Measurements from ENCODE around the gene MANEAL.

MANEAL gene

DNA sequence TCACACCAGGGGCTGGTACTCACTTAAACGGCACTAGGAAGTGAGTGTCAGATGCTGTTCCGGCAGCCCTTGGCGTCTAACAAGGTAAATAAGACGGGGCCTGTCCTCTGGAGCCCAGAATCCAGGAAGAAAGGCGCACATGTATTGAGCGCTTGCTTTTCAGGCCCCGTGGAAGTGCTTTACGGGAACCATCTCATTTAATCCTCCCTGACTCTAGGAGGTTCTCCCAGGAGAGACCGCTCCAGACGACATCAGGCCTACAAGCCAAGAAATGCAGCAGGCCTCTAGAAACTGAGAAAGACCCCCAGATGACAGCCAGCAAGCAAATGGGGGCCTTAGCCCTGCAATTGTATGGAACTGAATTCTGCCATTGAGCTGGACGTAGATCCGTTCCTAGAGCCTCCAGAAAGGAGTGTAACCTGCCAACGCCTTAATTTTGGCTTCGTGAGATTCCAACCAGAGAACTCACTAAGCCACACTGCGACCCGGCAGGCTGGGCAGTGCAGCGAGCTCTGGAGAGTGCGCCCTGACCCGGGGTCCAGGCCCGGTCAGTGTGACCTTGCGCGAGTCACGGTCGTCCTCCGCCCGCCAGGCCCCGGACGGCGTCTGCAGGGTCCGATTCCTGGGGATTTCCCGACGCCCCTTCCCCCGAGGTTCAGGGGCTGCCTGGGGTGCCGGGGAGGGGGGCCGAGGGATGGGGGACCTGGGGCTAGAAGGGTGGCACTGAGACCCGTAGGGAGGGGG is 532 bp upstream of the MANEAL start:
- TF ChIP-seq, protein P1, sequence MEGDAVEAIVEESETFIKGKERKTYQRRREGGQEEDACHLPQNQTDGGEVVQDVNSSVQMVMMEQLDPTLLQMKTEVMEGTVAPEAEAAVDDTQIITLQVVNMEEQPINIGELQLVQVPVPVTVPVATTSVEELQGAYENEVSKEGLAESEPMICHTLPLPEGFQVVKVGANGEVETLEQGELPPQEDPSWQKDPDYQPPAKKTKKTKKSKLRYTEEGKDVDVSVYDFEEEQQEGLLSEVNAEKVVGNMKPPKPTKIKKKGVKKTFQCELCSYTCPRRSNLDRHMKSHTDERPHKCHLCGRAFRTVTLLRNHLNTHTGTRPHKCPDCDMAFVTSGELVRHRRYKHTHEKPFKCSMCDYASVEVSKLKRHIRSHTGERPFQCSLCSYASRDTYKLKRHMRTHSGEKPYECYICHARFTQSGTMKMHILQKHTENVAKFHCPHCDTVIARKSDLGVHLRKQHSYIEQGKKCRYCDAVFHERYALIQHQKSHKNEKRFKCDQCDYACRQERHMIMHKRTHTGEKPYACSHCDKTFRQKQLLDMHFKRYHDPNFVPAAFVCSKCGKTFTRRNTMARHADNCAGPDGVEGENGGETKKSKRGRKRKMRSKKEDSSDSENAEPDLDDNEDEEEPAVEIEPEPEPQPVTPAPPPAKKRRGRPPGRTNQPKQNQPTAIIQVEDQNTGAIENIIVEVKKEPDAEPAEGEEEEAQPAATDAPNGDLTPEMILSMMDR (IDR thresholded peaks at IDR 0.05; ENCODE audit: extremely low read depth, missing control alignments), result no peak
- DNase-seq (ENCODE audit: low spot score), result no peak

DNA sequence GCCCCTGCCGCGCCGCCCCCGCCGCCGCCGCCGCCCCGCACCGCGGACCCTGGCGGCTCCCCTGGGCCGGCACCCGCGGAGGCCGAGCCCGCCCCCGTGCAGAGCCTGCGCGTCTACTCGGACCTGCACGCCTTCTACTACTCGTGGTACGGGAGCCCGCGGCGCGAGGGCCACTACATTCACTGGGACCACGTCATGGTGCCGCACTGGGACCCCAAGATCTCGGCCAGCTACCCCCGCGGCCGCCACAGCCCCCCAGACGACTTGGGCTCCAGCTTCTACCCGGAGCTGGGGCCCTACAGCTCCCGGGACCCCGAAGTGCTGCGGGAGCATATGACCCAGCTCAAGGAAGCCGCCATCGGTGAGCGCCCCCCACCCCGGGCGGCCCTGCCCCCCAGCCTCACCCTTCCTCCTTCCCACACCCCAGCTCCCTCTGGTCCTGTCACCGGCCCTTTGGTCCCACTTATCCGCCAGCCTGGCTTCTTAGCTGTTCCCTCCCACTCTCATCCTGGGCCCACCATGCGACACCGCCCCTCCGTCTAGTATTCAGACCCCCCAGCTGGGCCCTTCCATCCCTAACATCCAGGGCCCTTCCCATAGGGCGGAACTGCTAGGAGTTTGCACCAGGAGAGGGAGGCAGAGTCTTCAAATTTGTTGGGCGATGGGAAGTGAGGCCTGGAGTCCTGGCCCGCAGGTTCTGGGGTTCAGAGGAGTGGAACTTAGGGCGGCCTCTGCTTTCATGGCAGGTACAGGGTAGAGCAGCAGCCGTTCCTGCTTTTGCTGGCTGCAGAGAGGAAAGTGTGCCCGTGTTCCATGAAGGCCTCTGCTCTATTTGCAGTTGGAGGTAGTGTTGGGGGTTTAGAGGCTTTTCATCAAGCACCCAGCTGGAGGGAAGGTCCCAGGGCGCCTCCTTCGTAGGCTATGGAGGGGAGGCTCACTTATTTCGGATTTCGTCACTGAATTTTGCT is 1.0 kb downstream of the MANEAL start:
- TF ChIP-seq, protein P1 (IDR thresholded peaks at IDR 0.05; ENCODE audit: extremely low read depth, missing control alignments), result no peak
- peak; percentile 40 for DNase-seq (ENCODE audit: low spot score)

DNA sequence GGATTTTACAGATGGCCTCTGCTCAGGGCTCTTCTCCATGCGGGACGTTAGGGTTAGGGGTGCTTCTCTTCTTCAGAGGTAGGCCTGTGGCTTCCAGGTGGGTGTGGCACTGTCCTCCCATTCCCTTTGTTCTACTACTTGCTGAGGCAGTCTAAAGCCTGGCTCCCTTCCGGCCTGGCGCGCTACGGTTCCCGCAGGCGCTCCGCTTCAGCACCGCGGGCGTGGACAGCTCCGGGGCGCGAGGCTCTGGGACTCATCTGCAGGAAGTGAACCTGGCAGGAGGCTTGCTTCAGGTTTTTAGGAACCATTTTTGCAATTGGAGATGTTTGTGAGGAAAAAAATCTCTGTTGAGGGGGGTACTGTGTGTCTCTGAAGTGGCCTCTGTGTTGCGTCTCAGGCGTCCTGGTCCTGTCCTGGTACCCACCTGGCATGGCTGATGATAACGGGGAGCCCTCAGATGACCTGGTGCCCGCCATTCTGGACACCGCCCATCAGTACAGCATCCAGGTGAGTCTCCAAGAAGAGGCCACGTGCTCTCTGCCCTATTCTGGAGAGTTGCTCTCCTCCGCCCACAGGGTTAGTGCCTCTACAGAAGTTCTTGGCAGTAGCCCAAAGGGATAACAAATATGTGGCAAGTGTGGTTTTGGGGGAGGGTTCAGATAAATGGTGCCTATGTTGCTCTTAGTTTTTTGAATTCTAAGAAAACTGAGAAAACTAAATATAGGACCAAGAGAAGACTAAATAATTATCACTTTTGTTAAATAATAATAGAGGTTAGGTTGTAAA is 1.9 kb downstream of the MANEAL start:
- peak; percentile 76 for DNase-seq (ENCODE audit: low spot score)
- TF ChIP-seq, protein P1 (IDR thresholded peaks at IDR 0.05; ENCODE audit: extremely low read depth, missing control alignments), result no peak

DNA sequence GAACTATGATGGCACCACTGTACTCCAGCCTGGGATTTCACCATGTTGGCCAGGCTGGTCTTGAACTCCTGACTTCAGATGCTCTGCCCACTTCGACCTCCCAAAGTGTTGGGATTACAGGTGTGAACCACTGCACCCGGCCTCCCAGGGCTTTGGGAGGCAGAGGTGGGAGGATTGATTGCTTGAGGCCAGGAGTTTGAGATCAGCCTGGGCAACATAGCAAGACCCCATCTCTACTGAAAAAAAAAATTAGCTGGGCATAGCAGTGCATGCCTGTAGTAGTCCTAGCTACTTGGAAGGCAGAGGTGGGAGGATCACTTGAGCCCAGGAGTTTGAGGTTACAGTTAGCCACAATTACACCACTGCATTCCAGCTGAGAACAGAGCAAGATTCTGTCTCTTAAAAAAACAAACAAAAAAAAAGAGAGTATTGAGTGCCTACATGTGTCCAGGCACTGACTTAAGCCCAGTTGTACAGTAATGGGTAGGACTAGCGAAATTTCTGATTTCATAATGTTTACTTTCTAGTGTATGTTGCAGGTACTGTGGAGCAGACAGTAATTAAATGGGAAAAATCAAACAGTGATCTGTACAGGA is 4.2 kb downstream of the MANEAL start:
- no peak for DNase-seq (ENCODE audit: low spot score)
- TF ChIP-seq, protein P1 (IDR thresholded peaks at IDR 0.05; ENCODE audit: extremely low read depth, missing control alignments), result no peak

DNA sequence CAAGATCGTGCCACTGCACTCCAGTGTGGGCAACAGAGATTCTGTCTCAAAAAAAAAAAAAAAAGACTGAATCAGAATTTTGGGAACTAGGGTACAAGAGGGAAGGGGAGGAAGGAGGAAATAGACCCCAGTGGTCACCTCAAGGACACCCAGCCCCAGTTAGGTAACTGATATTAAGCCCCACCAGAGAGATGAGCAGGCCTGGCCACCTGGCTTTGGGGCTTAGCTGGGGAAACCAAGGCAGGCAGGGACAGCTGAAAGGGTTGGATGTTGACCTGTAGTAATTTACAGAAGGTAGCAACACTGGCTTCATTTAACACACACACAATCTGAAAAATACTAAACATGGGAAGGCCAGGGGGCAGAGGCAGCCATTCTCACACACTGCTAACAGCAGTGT is 8.8 kb downstream of the MANEAL start:
- DNase-seq (ENCODE audit: low spot score), result no peak
- TF ChIP-seq, protein P1 (IDR thresholded peaks at IDR 0.05; ENCODE audit: extremely low read depth, missing control alignments), result no peak

DNA sequence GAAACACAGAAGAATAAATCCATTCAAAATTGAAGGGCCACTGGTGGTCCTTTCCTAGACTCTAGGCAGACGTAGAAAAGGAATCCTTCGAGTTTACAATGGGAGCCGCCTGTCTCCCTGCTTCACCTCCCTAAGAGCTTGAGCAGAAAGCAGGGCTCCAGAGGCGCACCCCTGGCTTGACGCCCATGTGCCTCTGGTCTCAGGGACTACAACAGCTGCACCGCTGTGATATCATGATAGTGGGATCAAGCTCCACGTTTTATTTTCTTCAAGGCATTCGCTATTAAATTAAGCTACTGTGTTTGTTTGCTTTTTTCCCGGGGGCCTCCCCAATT is 13.5 kb downstream of the MANEAL start:
- no peak for DNase-seq (ENCODE audit: low spot score)
- TF ChIP-seq, protein P1 (IDR thresholded peaks at IDR 0.05; ENCODE audit: extremely low read depth, missing control alignments), result no peak
